A549 (cell line): Measurements from ENCODE around the gene XPOT. TPM values are rescaled to one million over a fixed set of nuclear protein-coding genes. Genes with fewer than 3 reads are reported as not detected.

Experiments
- ATAC-seq, 2 experiments: fragments of 200-7000 bp in 1 of 2; fragments of >200 bp in 1 of 2; cut with Nextera tagmentation in 1 of 2; cut with Tn5 transposase in 1 of 2; 3 replicates each; pipeline versions ENCODE4 v1.8.0 to v1.9.1; 2018 to 2020; ENCODE audit warnings: mild to moderate bottlenecking in 1 of 2, moderate library complexity in 1 of 2
- CTCF ChIA-PET: fragments of 300-600 bp; sonication (Branson Sonifier 250); formaldehyde crosslinking; extraction: SDS; loops from one replicate; lab custom pipeline; 2021; ENCODE audit warnings: antibody characterized with exemption, inconsistent platforms; lab: Yijun Ruan, JAX
- POLR2A ChIA-PET: fragments of 350-600 bp; formaldehyde crosslinking; extraction: SDS; loops from one replicate; lab custom pipeline; 2021; ENCODE audit warnings: antibody characterized with exemption, inconsistent platforms; lab: Yijun Ruan, JAX
- DNase-seq, 2 experiments: peaks; one replicate each; pipeline versions ENCODE4 v3.0.0 to v3.0.0-alpha.2; 2011 to 2016; ENCODE audit warnings: low read depth in 1 of 2, low spot score in 1 of 2
- FAIRE-seq: peaks from 2 replicates; lab custom pipeline; 2011; peaks lifted over from hg19 to GRCh38; lab: Jason Lieb, UNC
- H3K27ac ChIP-seq, 2 experiments: fragments of >200 bp; sonication (Bioruptor Twin); formaldehyde crosslinking; 3 replicates each; pipeline ENCODE4 v1.5.1; 2016 to 2017
- H3K4me1 ChIP-seq: fragments of >200 bp; sonication (Bioruptor Twin); formaldehyde crosslinking; 3 replicates; pipeline ENCODE4 v1.6.1; 2016
- H3K4me2 ChIP-seq: fragments of >200 bp; sonication (Bioruptor Twin); formaldehyde crosslinking; 3 replicates; pipeline ENCODE4 v1.6.1; 2016
- H3K4me3 ChIP-seq: fragments of >200 bp; sonication (Bioruptor Twin); formaldehyde crosslinking; 3 replicates; pipeline ENCODE4 v1.5.1; 2016
- H3K9me3 ChIP-seq: fragments of >200 bp; sonication (Bioruptor Twin); formaldehyde crosslinking; 3 replicates; pipeline ENCODE4 v1.6.1; 2016
- ATOH8 ChIP-seq: fragments of 250-450 bp; sonication (Bioruptor Pico); IDR thresholded peaks from 2 replicates; pipeline ENCODE4 v1.5.0; 2020; ENCODE audit warnings: low read depth, mild to moderate bottlenecking, moderate library complexity
- BHLHE40 ChIP-seq: IDR thresholded peaks from 2 replicates; pipeline ENCODE4 v1.6.1; 2012; ENCODE audit warnings: low read depth, low read length, inconsistent platforms
- CEBPB ChIP-seq, 2 experiments: fragments of >200 bp in 1 of 2; sonication (Bioruptor Twin) in 1 of 2; formaldehyde crosslinking in 1 of 2; IDR thresholded peaks; 2 replicates each; pipeline ENCODE4 v1.6.1; 2012 to 2016
- CHD2 ChIP-seq: fragments of 150-350 bp; IDR thresholded peaks from 2 replicates; pipeline ENCODE4 v1.6.1; 2014; ENCODE audit warnings: low read length; ENCODE audit not compliant: partially characterized antibody
- EHF ChIP-seq: fragments of 250-450 bp; sonication (Bioruptor Pico); IDR thresholded peaks from 2 replicates; pipeline ENCODE4 v1.5.0; 2020; ENCODE audit warnings: mild to moderate bottlenecking
- ELK1 ChIP-seq: fragments of 150-350 bp; IDR thresholded peaks from 2 replicates; pipeline ENCODE4 v1.6.1; 2014; ENCODE audit warnings: low read depth, mild to moderate bottlenecking, low read length
- ESRRA ChIP-seq: fragments of 150-350 bp; IDR thresholded peaks from 2 replicates; pipeline ENCODE4 v1.6.1; 2014; ENCODE audit warnings: mild to moderate bottlenecking, low read length, borderline replicate concordance
- FOSB ChIP-seq: fragments of 250-450 bp; sonication (Bioruptor Pico); IDR thresholded peaks from 2 replicates; pipeline ENCODE4 v1.5.0; 2020; ENCODE audit warnings: mild to moderate bottlenecking, moderate library complexity
- HDAC2 ChIP-seq: fragments of 200-600 bp; sonication (generic); IDR thresholded peaks from 2 replicates; pipeline ENCODE4 v1.6.1; 2016
- HMGXB4 ChIP-seq: fragments of 250-450 bp; sonication (Bioruptor Pico); IDR thresholded peaks from 2 replicates; pipeline ENCODE4 v1.5.0; 2021; ENCODE audit warnings: mild to moderate bottlenecking, moderate library complexity, borderline replicate concordance
- HOXA7 ChIP-seq: fragments of 250-450 bp; sonication (Bioruptor Pico); IDR thresholded peaks from 2 replicates; pipeline ENCODE4 v1.5.0; 2020; ENCODE audit warnings: mild to moderate bottlenecking, moderate library complexity
- HOXB5 ChIP-seq: fragments of 250-450 bp; sonication (Bioruptor Pico); IDR thresholded peaks from 2 replicates; pipeline ENCODE4 v1.5.0; 2020; ENCODE audit warnings: mild to moderate bottlenecking, moderate library complexity
- JUNB ChIP-seq: fragments of >200 bp; sonication (Bioruptor Twin); formaldehyde crosslinking; IDR thresholded peaks from 2 replicates; pipeline ENCODE4 v1.6.1; 2016
- KDM1A ChIP-seq: fragments of 200-600 bp; sonication (generic); IDR thresholded peaks from 2 replicates; pipeline ENCODE4 v1.6.1; 2016; ENCODE audit warnings: low read depth, mild to moderate bottlenecking
- KDM5A ChIP-seq: fragments of 200-600 bp; sonication (generic); IDR thresholded peaks from 2 replicates; pipeline ENCODE4 v1.6.1; 2016; ENCODE audit warnings: antibody characterized with exemption, mild to moderate bottlenecking
- MAFK ChIP-seq: fragments of 450-650 bp; IDR thresholded peaks from 2 replicates; pipeline ENCODE4 v1.6.1; 2014; ENCODE audit not compliant: partially characterized antibody
- PBX3 ChIP-seq: IDR thresholded peaks from 2 replicates; pipeline ENCODE4 v1.6.1; 2012
- RAD21 ChIP-seq, 2 experiments: fragments of >200 bp in 1 of 2; sonication (Bioruptor Twin) in 1 of 2; formaldehyde crosslinking in 1 of 2; IDR thresholded peaks in 1 of 2; conservative IDR thresholded peaks in 1 of 2; 2 replicates in 1 of 2; 3 replicates in 1 of 2; pipeline ENCODE4 v1.6.1; 2012 to 2018; ENCODE audit warnings: inconsistent platforms in 1 of 2
- RNF2 ChIP-seq: fragments of 200-600 bp; sonication (generic); IDR thresholded peaks from 2 replicates; pipeline ENCODE4 v1.6.1; 2016; ENCODE audit warnings: low read depth, mild to moderate bottlenecking, antibody characterized with exemption, moderate library complexity, borderline replicate concordance
- TFCP2L1 ChIP-seq: fragments of 250-450 bp; sonication (Bioruptor Pico); IDR thresholded peaks from 2 replicates; pipeline ENCODE4 v1.5.0; 2021; ENCODE audit warnings: mild to moderate bottlenecking
- TP53 ChIP-seq: fragments of 250-450 bp; sonication (Bioruptor Pico); IDR thresholded peaks from 2 replicates; pipeline ENCODE4 v1.5.0; 2021; ENCODE audit warnings: mild to moderate bottlenecking, moderate library complexity
- USF2 ChIP-seq: fragments of 450-650 bp; IDR thresholded peaks from 2 replicates; pipeline ENCODE4 v1.6.1; 2014; ENCODE audit warnings: antibody characterized with exemption
- ZFP36 ChIP-seq: fragments of 450-650 bp; IDR thresholded peaks from 2 replicates; pipeline ENCODE4 v1.6.1; 2014; ENCODE audit warnings: borderline replicate concordance; ENCODE audit not compliant: partially characterized antibody
- ZNF302 ChIP-seq: fragments of 250-450 bp; sonication (Bioruptor Pico); IDR thresholded peaks from 2 replicates; pipeline ENCODE4 v1.9.0; 2021; ENCODE audit warnings: inconsistent platforms, mild to moderate bottlenecking, moderate library complexity
- WGBS: methylation state at CpG from one replicate; pipeline ENCODE4 v1.1.6; 2017; ENCODE audit errors: missing lambda C conversion rate; 5-methylcytosine and 5-hydroxymethylcytosine counted together
- polyA plus RNA-seq, 4 experiments: library from polyadenylated mRNA; depleted of rRNA in 3 of 4; stranded (reverse); fragments of >200 nt; fragmentation: RNase III in 1 of 4; extraction: RNeasy Plus Mini Kit Qiagen cat#74134 plus additional on column Dnase treatment in 1 of 4; gene quantifications; 2 replicates in 3 of 4; 3 replicates in 1 of 4; pipeline ENCODE4 v1.2.3, GENCODE V29; 2011 to 2017

The XPOT gene
- polyA plus RNA-seq, 2 of the 4 experiments (the other 2 are of a cell fraction) = 65.9 to 229 TPM

- no peak for TF ChIP-seq HOXA7 (CRISPR knock-in tag)
- no peak for TF ChIP-seq ZFP36
Observed at GRCh38 chr12:64404470-64405256, 471 bp downstream of the XPOT start (continued).

GRCh38 chr12:64407342-64408223 lies 3.4 kb downstream of the XPOT start:
- FAIRE-seq (no peak), DNase-seq (no peak), ATAC-seq (no peak)
- Histone ChIP-seq H3K27ac (no peak overlapping the region), H3K4me3 (no peak overlapping the region), H3K4me1 (peaks cover 45% of the 10 kb centered on the region; the same call in 2 of the 3 replicates), H3K9me3 (no peaks in the 10 kb centered on the region), H3K4me2 (peak overlapping the region; percentile 77; the same call in 2 of the 3 replicates)
- 91% methylated on average over 9 of the region's 9 CpGs for WGBS
- POLR2A ChIA-PET = interaction anchor here (0.7 kb wide), 1 partner anchor 301 kb away, joined by 6 read pairs; no protein-coding TSS in a partner anchor
- CTCF ChIA-PET = interaction anchor here (0.8 kb wide), 1 partner anchor 27 kb away, joined by 4 read pairs; no protein-coding TSS in a partner anchor
- TF ChIP-seq MAFK = no peak
- TF ChIP-seq KDM5A = no peak
- no peak for TF ChIP-seq ATOH8 (CRISPR knock-in tag)
- TF ChIP-seq TFCP2L1 (CRISPR knock-in tag) = no peak
- no peak for TF ChIP-seq HOXB5 (CRISPR knock-in tag)
- TF ChIP-seq RNF2 = no peak
- no peak for TF ChIP-seq HMGXB4 (CRISPR knock-in tag)
- TF ChIP-seq RAD21 (conservative IDR thresholded peaks at IDR 0.05 in 1 of 2, IDR thresholded peaks at IDR 0.05 in 1 of 2) = no peak
- TF ChIP-seq BHLHE40 = no peak

GRCh38 chr12:64411427-64411826 lies 7.2 kb downstream of the XPOT start:
- H3K4me2 ChIP-seq = no peak overlapping the region
- ChIA-PET CTCF (no interaction called here), POLR2A (no interaction called here)
- H3K9me3 ChIP-seq = no peaks in the 10 kb centered on the region
- H3K4me1 ChIP-seq = peaks cover 37% of the 10 kb centered on the region; the same call in 2 of the 3 replicates
- H3K27ac ChIP-seq = no peak overlapping the region
- H3K4me3 ChIP-seq = no peak overlapping the region
- ATAC-seq = no peak
- no peak for DNase-seq
- 89% methylated on average over 2 of the region's 2 CpGs for WGBS
- no peak for FAIRE-seq
- no peak for TF ChIP-seq CHD2
- no peak for TF ChIP-seq ZNF302
- no peak for TF ChIP-seq PBX3
- no peak for TF ChIP-seq JUNB
- no peak for TF ChIP-seq KDM5A
- no peak for TF ChIP-seq CEBPB (IDR thresholded peaks at IDR 0.05)
- no peak for TF ChIP-seq USF2
- no peak for TF ChIP-seq FOSB (CRISPR knock-in tag)
- no peak for TF ChIP-seq BHLHE40
- TF ChIP-seq ESRRA = no peak
- TF ChIP-seq ELK1 = no peak
- TF ChIP-seq RNF2 = no peak
- no peak for TF ChIP-seq HMGXB4 (CRISPR knock-in tag)
- no peak for TF ChIP-seq KDM1A
- no peak for TF ChIP-seq EHF (CRISPR knock-in tag)
- TF ChIP-seq HDAC2 = no peak
- no peak for TF ChIP-seq TP53 (CRISPR knock-in tag)
